GM21619 (cell line): ENCODE results near the gene NFATC4.
"Not testable (repeated sequence)": the region's sequence is repeated elsewhere in the genome, so short reads cannot be mapped to it uniquely, and the experiment has no call there.

ENCODE experiments used
- ATAC-seq: cut with Tn5 transposase; IDR thresholded peaks from one replicate; pipeline ENCODE4 v1.9.1; 2021; ENCODE audit not compliant: unreplicated experiment

Gene NFATC4

GRCh38 chr14:24366721-24367513, 1.1 kb upstream of the NFATC4 start:
- ATAC-seq = peak; percentile 38

GRCh38 chr14:24368212-24368561, 203 bp downstream of the NFATC4 start:
- no peak for ATAC-seq

GRCh38 chr14:24368562-24369252, 723 bp downstream of the NFATC4 start:
- no peak for ATAC-seq

- no peak for ATAC-seq
Observed at GRCh38 chr14:24369463-24369862, 1.5 kb downstream of the NFATC4 start.

GRCh38 chr14:24369907-24370687, 2.1 kb downstream of the NFATC4 start:
- ATAC-seq = no peak

GRCh38 chr14:24370748-24371147, 2.8 kb downstream of the NFATC4 start:
- no peak for ATAC-seq

- not testable (repeated sequence) for ATAC-seq
Observed at GRCh38 chr14:24371605-24372004, 3.6 kb downstream of the NFATC4 start.

GRCh38 chr14:24372701-24373416, 4.9 kb downstream of the NFATC4 start:
- ATAC-seq = no peak

GRCh38 chr14:24376448-24377070, 8.6 kb downstream of the NFATC4 start:
- ATAC-seq = no peak

GRCh38 chr14:24377126-24377525, 9.1 kb downstream of the NFATC4 start:
- ATAC-seq = no peak

- no peak for ATAC-seq
Observed at GRCh38 chr14:24377657-24378056, 9.7 kb downstream of the NFATC4 start.

GRCh38 chr14:24378327-24378726, 10.3 kb downstream of the NFATC4 start:
- ATAC-seq = no peak

GRCh38 chr14:24378981-24379906, 11.3 kb downstream of the NFATC4 start:
- no peak for ATAC-seq

- no peak for ATAC-seq
Observed at GRCh38 chr14:24379907-24380730, 12.1 kb downstream of the NFATC4 start.

- ATAC-seq = no peak
Observed at GRCh38 chr14:24381363-24382063, 13.5 kb downstream of the NFATC4 start.

- ATAC-seq = no peak
Observed at GRCh38 chr14:24382064-24382371, 14.0 kb downstream of the NFATC4 start.

- no peak for ATAC-seq
Observed at GRCh38 chr14:24384169-24384568, 16.2 kb downstream of the NFATC4 start.

- ATAC-seq = no peak
Observed at GRCh38 chr14:24385524-24385923, 17.5 kb downstream of the NFATC4 start.
